C4-2B (cell line): ENCODE results near the gene TLE7.

ENCODE experiments used
- CTCF ChIP-seq: fragments of 450-650 bp; conservative IDR thresholded peaks from 2 replicates; pipeline ENCODE4 v1.5.1; 2017; ENCODE audit warnings: mild to moderate bottlenecking
- ZFX ChIP-seq: fragments of 450-650 bp; IDR thresholded peaks from 2 replicates; pipeline ENCODE4 v1.6.1; 2017

GRCh38 chr16:71410146-71410545 is 31.7 kb downstream of the TLE7 start:
- TF ChIP-seq CTCF (no peak), ZFX (no peak)
